ENCODE results near the gene TST.

The TST gene

DNA sequence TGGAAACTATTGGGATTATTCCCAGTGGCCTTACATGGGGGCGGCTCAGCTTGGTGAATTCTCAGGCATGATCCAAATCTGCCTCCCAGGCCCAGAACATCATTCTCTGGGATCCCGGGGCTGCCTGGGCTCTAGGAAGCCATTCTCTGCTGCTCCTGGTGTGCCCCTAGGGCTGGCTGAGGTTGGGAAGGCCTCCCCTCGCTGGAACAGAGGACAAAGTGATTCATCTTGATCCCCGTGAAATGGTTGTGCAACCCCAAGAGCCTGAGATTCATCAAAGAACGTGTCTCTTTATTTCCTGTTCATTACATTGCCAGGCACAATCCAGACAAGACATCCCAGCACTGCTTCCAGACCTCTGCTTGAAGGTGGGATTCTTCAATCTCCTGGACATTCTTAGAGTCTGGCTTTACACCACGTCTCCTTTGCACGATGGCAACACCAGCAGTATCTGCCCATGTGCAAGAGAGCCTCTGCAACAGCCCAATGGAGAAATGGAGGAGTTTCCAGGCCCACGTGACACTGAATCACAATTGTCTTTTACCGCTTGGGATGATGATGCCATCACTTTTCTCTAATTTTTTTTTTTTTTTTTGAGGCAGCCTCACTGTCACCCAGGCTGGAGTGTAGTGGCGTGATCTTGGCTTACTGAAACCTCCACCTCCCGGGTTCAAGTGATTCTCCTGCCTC lies 52.3 kb downstream of the TST start:
- WGBS, 2 experiments, result 91% methylated on average over 11 of the region's 11 CpGs
- Histone ChIP-seq H3K36me3 (ENCODE audit: control insufficient read depth, insufficient read depth, low read length) (no peaks in the 10 kb centered on the region), H3K27ac (ENCODE audit: insufficient read depth, low read depth, low read length, poor library complexity, severe bottlenecking) (no peak overlapping the region), H3K4me1 (ENCODE audit: control insufficient read depth, insufficient read depth, low read length) (no peaks in the 10 kb centered on the region), H3K9me3 (ENCODE audit: control insufficient read depth, low read length) (no peaks in the 10 kb centered on the region), H3K27me3 (ENCODE audit: control insufficient read depth, insufficient read depth, low read length, poor library complexity, severe bottlenecking) (no peaks in the 10 kb centered on the region), H3K4me3 (ENCODE audit: insufficient read depth, low read depth, low read length) (no peak overlapping the region)

DNA sequence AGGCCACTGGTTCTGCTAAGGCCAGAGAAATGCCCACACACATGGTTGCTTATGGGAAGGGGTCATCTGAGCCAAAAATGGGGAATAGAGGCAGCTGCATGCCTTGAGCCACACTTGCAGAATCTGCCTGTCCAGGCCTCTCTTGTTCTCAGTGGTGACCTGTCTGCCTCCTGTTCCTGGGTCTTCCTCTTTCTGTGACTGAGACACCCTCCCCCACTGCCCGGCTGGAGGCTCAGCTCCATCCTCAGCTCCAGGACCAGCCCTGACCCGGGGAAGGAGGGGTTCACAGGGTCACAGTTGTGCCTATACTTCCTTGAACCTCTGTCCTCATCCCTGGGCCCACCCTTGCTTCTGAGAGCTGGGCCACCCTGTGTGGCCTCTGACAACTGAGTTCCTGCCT lies 53.6 kb downstream of the TST start:
- no peaks in the 10 kb centered on the region for H3K9me3 ChIP-seq (ENCODE audit: control insufficient read depth, low read length)
- H3K4me3 ChIP-seq (ENCODE audit: insufficient read depth, low read depth, low read length), result no peak overlapping the region
- 78 to 81% methylated on average over 2 of the region's 2 CpGs for WGBS, 2 experiments
- no peak overlapping the region for H3K27ac ChIP-seq (ENCODE audit: insufficient read depth, low read depth, low read length, poor library complexity, severe bottlenecking)
- H3K27me3 ChIP-seq (ENCODE audit: control insufficient read depth, insufficient read depth, low read length, poor library complexity, severe bottlenecking), result no peaks in the 10 kb centered on the region
- no peaks in the 10 kb centered on the region for H3K4me1 ChIP-seq (ENCODE audit: control insufficient read depth, insufficient read depth, low read length)
- no peaks in the 10 kb centered on the region for H3K36me3 ChIP-seq (ENCODE audit: control insufficient read depth, insufficient read depth, low read length)

DNA sequence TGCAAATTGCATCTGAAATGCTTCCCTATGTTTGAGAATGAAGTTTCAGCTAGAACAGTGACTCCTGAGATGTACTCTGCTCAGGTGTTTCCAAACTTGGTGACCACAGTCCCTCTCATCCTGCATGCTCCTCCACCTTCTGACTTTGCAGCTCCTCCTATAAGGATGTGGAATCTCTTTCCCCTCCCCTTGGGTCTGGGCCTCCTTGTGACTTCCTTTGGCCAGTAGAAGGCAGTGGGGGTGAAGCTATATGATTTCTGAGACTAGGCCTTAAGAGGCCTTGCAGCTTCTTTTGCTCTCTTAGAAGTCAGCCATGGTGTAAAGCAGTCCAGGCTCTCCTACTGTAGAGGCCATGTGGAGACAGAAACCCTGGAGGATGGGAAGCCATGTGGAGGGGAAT lies 55.1 kb downstream of the TST start:
- H3K4me3 ChIP-seq (ENCODE audit: insufficient read depth, low read depth, low read length), result no peak overlapping the region
- no peaks in the 10 kb centered on the region for H3K36me3 ChIP-seq (ENCODE audit: control insufficient read depth, insufficient read depth, low read length)
- H3K9me3 ChIP-seq (ENCODE audit: control insufficient read depth, low read length), result no peaks in the 10 kb centered on the region
- no peak overlapping the region for H3K27ac ChIP-seq (ENCODE audit: insufficient read depth, low read depth, low read length, poor library complexity, severe bottlenecking)
- no peaks in the 10 kb centered on the region for H3K27me3 ChIP-seq (ENCODE audit: control insufficient read depth, insufficient read depth, low read length, poor library complexity, severe bottlenecking)
- no peaks in the 10 kb centered on the region for H3K4me1 ChIP-seq (ENCODE audit: control insufficient read depth, insufficient read depth, low read length)

DNA sequence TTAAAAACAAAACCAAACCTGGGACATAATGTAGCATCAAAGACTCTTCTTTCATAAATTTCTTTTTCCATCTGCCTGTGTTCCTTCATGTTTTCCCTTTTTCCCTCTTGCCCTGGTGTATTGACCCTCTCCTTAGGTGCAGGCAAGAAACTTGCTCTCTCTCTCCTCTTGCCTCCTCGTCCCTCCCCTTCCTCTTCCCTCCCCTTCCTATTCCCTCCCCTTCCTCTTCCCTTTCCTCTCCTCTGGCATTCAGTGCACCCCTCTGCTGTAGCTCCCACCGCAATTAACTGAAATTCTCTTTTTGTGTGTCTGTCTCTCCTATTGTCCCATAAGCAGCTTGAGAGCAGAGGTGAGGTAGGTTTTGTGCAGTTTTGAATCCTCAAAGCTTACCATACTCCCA lies 55.9 kb downstream of the TST start:
- Histone ChIP-seq H3K9me3 (ENCODE audit: control insufficient read depth, low read length) (no peaks in the 10 kb centered on the region), H3K27me3 (ENCODE audit: control insufficient read depth, insufficient read depth, low read length, poor library complexity, severe bottlenecking) (no peaks in the 10 kb centered on the region), H3K36me3 (ENCODE audit: control insufficient read depth, insufficient read depth, low read length) (no peaks in the 10 kb centered on the region), H3K27ac (ENCODE audit: insufficient read depth, low read depth, low read length, poor library complexity, severe bottlenecking) (no peak overlapping the region), H3K4me1 (ENCODE audit: control insufficient read depth, insufficient read depth, low read length) (no peaks in the 10 kb centered on the region), H3K4me3 (ENCODE audit: insufficient read depth, low read depth, low read length) (no peak overlapping the region)
- WGBS, 2 experiments, result 57 to 59% methylated on average over 2 of the region's 2 CpGs

DNA sequence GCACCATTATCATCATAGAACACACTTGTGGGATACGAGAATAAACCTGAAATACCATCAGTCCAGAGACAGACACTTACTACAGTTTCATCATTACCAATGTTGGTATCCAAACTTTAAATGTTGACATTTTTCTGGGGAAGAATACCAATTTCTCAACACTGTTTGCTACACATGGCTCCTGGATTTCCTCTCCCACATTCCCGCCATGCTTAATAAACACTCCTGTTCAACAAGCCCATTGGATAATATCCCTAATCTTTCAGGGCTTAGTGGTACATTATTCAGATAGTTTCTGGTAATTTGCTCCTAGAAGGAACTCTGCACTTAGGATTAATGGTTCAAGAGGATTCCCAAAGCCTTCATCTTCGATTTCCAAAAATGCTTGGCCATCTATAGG lies 57.6 kb downstream of the TST start:
- WGBS, 2 experiments, result 77 to 89% methylated on average over 3 of the region's 3 CpGs
- no peak overlapping the region for H3K4me3 ChIP-seq (ENCODE audit: insufficient read depth, low read depth, low read length)

More for the DNA sequence above, 57.6 kb downstream of the TST start:
- Histone ChIP-seq H3K36me3 (ENCODE audit: control insufficient read depth, insufficient read depth, low read length) (no peaks in the 10 kb centered on the region), H3K27ac (ENCODE audit: insufficient read depth, low read depth, low read length, poor library complexity, severe bottlenecking) (no peak overlapping the region), H3K4me1 (ENCODE audit: control insufficient read depth, insufficient read depth, low read length) (no peaks in the 10 kb centered on the region), H3K9me3 (ENCODE audit: control insufficient read depth, low read length) (no peaks in the 10 kb centered on the region), H3K27me3 (ENCODE audit: control insufficient read depth, insufficient read depth, low read length, poor library complexity, severe bottlenecking) (no peaks in the 10 kb centered on the region)
